ENCODE results near the gene RPL32. TPM values are rescaled to one million over a fixed set of nuclear protein-coding genes. Genes with fewer than 3 reads are reported as not detected.

The RPL32 gene
- total RNA-seq, 1 experiment from 2014 or later, result 2,021 TPM

DNA sequence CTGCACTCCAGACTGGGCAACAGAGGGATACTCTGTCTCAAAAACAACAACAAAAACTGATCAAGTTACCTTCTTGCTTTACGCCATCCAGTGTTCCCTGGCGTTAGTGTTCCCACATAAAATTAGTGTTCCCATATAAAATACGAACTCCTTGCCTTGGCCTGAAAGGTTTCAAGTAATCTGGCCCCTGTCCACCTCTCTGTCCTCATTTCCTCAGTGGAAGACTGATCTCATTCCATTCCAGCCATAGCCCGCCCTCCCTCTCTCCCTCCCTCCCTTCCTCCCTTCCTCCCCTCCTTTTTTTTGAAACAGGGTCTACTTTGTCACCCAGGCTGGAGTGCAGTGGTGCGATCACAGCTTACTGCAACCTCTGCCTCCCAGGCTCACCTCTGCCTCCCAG is 47.7 kb downstream of the RPL32 start:
- no peak for DNase-seq
- Histone ChIP-seq H3K27ac (ENCODE audit: insufficient read length, low read depth, low read length) (no peak overlapping the region), H3K56ac (ENCODE audit: insufficient read length, low read depth, low read length) (no peak overlapping the region), H4K20me1 (ENCODE audit: control insufficient read depth, insufficient read depth, insufficient read length) (no peaks in the 10 kb centered on the region), H3K79me1 (ENCODE audit: insufficient read depth, low read depth, low read length, poor library complexity, severe bottlenecking) (no peaks in the 10 kb centered on the region), H2BK12ac (ENCODE audit: insufficient read length, low read depth, low read length) (no peak overlapping the region), H2BK20ac (ENCODE audit: low read depth, low read length, poor library complexity, severe bottlenecking) (no peak overlapping the region), H3K4me2 (ENCODE audit: insufficient read depth, insufficient read length, low read length) (no peak overlapping the region), H2BK15ac (ENCODE audit: low read depth, low read length) (no peak overlapping the region), H4K8ac (replicated peaks; ENCODE audit: insufficient read length, low read depth, low read length) (no peak overlapping the region), H3K79me2 (ENCODE audit: insufficient read depth, low read length) (no peaks in the 10 kb centered on the region), H2AK5ac (ENCODE audit: insufficient read length, low read length) (no peak overlapping the region), H3K14ac (ENCODE audit: insufficient read depth, low read length) (no peak overlapping the region), H3K4me1 (ENCODE audit: insufficient read depth, low read length) (0 out of 2 replicates have a peak, but pooled peaks cover 2% of the 10 kb centered on the region), H3K9ac (ENCODE audit: extremely low read depth, insufficient read length, low read length) (no peak overlapping the region), H2BK5ac (ENCODE audit: insufficient read length, low read length) (no peak overlapping the region), H3K4ac (ENCODE audit: low read depth, low read length) (no peak overlapping the region), H3K9me3 (ENCODE audit: control insufficient read depth, low read depth, low read length) (no peaks in the 10 kb centered on the region), H4K91ac (ENCODE audit: insufficient read length, low read depth, low read length) (no peak overlapping the region), H3K27me3 (ENCODE audit: insufficient read depth, low read length) (no peaks in the 10 kb centered on the region), H3K18ac (ENCODE audit: insufficient read length, low read depth, low read length) (no peak overlapping the region), H2AFZ (ENCODE audit: low read length) (no peak overlapping the region), H3K23me2 (ENCODE audit: insufficient read length, low read depth, low read length, poor library complexity, severe bottlenecking) (no peaks in the 10 kb centered on the region), H2BK120ac (ENCODE audit: low read depth, low read length, poor library complexity, severe bottlenecking) (no peak overlapping the region), H3K23ac (ENCODE audit: insufficient read length, low read depth, low read length) (no peak overlapping the region), H3T11ph (ENCODE audit: low read length) (no peak overlapping the region), H4K5ac (ENCODE audit: insufficient read length, low read depth, low read length) (no peak overlapping the region)
- no peak overlapping the region for H3K27ac Mint-ChIP-seq
- H3K9me3 Mint-ChIP-seq, result peaks cover 0 to 4% of the 10 kb centered on the region in 2 experiments; a peak in 2 of 5 replicates
- H3K36me3 Mint-ChIP-seq (ENCODE audit: insufficient read depth in 1 of 3, low read depth in 3 of 3), result peaks cover 0 to 5% (median 0%) of the 10 kb centered on the region in 3 experiments; a peak in 2 of 7 replicates
- no peak overlapping the region for H3K4me3 Mint-ChIP-seq
- WGBS (ENCODE audit: extremely low coverage, insufficient read length, low lambda C conversion rate), result no CpG with 5 or more reads among the region's 5 CpGs
- TF ChIP-seq, protein P1, sequence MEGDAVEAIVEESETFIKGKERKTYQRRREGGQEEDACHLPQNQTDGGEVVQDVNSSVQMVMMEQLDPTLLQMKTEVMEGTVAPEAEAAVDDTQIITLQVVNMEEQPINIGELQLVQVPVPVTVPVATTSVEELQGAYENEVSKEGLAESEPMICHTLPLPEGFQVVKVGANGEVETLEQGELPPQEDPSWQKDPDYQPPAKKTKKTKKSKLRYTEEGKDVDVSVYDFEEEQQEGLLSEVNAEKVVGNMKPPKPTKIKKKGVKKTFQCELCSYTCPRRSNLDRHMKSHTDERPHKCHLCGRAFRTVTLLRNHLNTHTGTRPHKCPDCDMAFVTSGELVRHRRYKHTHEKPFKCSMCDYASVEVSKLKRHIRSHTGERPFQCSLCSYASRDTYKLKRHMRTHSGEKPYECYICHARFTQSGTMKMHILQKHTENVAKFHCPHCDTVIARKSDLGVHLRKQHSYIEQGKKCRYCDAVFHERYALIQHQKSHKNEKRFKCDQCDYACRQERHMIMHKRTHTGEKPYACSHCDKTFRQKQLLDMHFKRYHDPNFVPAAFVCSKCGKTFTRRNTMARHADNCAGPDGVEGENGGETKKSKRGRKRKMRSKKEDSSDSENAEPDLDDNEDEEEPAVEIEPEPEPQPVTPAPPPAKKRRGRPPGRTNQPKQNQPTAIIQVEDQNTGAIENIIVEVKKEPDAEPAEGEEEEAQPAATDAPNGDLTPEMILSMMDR (conservative IDR thresholded peaks at IDR 0.05), result no peak
- H3K4me1 Mint-ChIP-seq, result peaks cover 7 to 21% of the 10 kb centered on the region in 2 experiments; a peak in 3 of 4 replicates
- H3K27me3 Mint-ChIP-seq (ENCODE audit: low read depth), result peaks cover 12% of the 10 kb centered on the region
